T-helper 17 cell (primary cell): ENCODE measurements around the gene UPK1A. TPM values are rescaled to one million over a fixed set of nuclear protein-coding genes. Genes with fewer than 3 reads are reported as not detected.
A peak's percentile ranks its signal among the peaks of the same experiment; 100 is the strongest.
"Not testable (repeated sequence)": the region's sequence is repeated elsewhere in the genome, so short reads cannot be mapped to it uniquely, and the experiment has no call there.

Experiments used
- ATAC-seq: fragments of 150-1000 bp; cut with Tn5 transposase; 2 replicates; pipeline ENCODE4 v1.10.0; 2021; ENCODE audit warnings: mild to moderate bottlenecking, moderate library complexity
- DNase-seq, 3 donors: peaks; one replicate each; pipeline versions ENCODE4 v3.0.0 to v3.0.0-alpha.2; 2020 to 2021
- H3K9me3 ChIP-seq: one replicate; pipeline ENCODE4 v1.7.0; 2013; ENCODE audit warnings: low read length, mild to moderate bottlenecking; ENCODE audit not compliant: control insufficient read depth, poor library complexity, severe bottlenecking
- H3K27ac Mint-ChIP-seq: one replicate; pipeline ENCODE4 v1.8.0; 2022; ENCODE audit warnings: mild to moderate bottlenecking, moderate library complexity, mixed read lengths
- H3K27me3 Mint-ChIP-seq: one replicate; pipeline ENCODE4 v1.8.0; 2022; ENCODE audit warnings: mixed read lengths
- H3K36me3 Mint-ChIP-seq: one replicate; pipeline ENCODE4 v1.8.0; 2022; ENCODE audit warnings: low read depth, mixed read lengths
- H3K4me1 Mint-ChIP-seq: one replicate; pipeline ENCODE4 v1.8.0; 2022; ENCODE audit warnings: mild to moderate bottlenecking, mixed read lengths
- H3K4me3 Mint-ChIP-seq: one replicate; pipeline ENCODE4 v1.8.0; 2022; ENCODE audit warnings: mild to moderate bottlenecking, moderate library complexity, mixed read lengths
- total RNA-seq, 4 donors: library from RNA in 2 of 4; stranded (reverse) in 2 of 4; gene quantifications; one replicate each; pipeline ENCODE4 v1.2.3 and lab custom pipeline; 2022 to 2026

UPK1A gene
- total RNA-seq, 2 donors from 2014 or later = 0.44 TPM; not detected in 1

GRCh38 chr19:35719402-35720162 is 53.3 kb downstream of the UPK1A start:
- H3K9me3 ChIP-seq = no peaks in the 10 kb centered on the region
- Mint-ChIP-seq H3K27ac (peak overlapping the region; percentile 72), H3K4me3 (peak overlapping the region; percentile 87), H3K36me3 (peaks cover 4% of the 10 kb centered on the region), H3K4me1 (peaks cover 31% of the 10 kb centered on the region), H3K27me3 (no peaks in the 10 kb centered on the region)
- ATAC-seq = no peak
- DNase-seq = no peak

- Mint-ChIP-seq H3K27me3 (no peaks in the 10 kb centered on the region), H3K4me3 (peak overlapping the region; percentile 43), H3K27ac (no peak overlapping the region), H3K36me3 (peaks cover 4% of the 10 kb centered on the region), H3K4me1 (peaks cover 27% of the 10 kb centered on the region)
- H3K9me3 ChIP-seq = no peaks in the 10 kb centered on the region
- no peak for ATAC-seq
- no peak for DNase-seq
Observed at GRCh38 chr19:35720163-35720524, 53.8 kb downstream of the UPK1A start.

- ATAC-seq (no peak), DNase-seq (no peak)
- H3K27me3 Mint-ChIP-seq = no peaks in the 10 kb centered on the region
- peaks cover 26% of the 10 kb centered on the region for H3K4me1 Mint-ChIP-seq
- peaks cover 4% of the 10 kb centered on the region for H3K36me3 Mint-ChIP-seq
- no peak overlapping the region for H3K4me3 Mint-ChIP-seq
- H3K9me3 ChIP-seq = no peaks in the 10 kb centered on the region
- no peak overlapping the region for H3K27ac Mint-ChIP-seq
Observed at GRCh38 chr19:35720648-35721047, 54.3 kb downstream of the UPK1A start.

GRCh38 chr19:35721374-35721773 is 55.1 kb downstream of the UPK1A start:
- no peak overlapping the region for H3K27ac Mint-ChIP-seq
- ATAC-seq = no peak

GRCh38 chr19:35722461-35722860 is 56.1 kb downstream of the UPK1A start:
- H3K36me3 Mint-ChIP-seq = peaks cover 7% of the 10 kb centered on the region
- H3K27me3 Mint-ChIP-seq = no peaks in the 10 kb centered on the region
- H3K4me1 Mint-ChIP-seq = peaks cover 17% of the 10 kb centered on the region
- no peak for ATAC-seq
- no peak for DNase-seq
- no peak overlapping the region for H3K4me3 Mint-ChIP-seq
- no peak overlapping the region for H3K27ac Mint-ChIP-seq
- no peaks in the 10 kb centered on the region for H3K9me3 ChIP-seq

More at GRCh38 chr19:35721374-35721773, 55.1 kb downstream of the UPK1A start:
- Mint-ChIP-seq H3K4me3 (no peak overlapping the region), H3K27me3 (no peaks in the 10 kb centered on the region), H3K36me3 (peaks cover 7% of the 10 kb centered on the region), H3K4me1 (peaks cover 22% of the 10 kb centered on the region)
- H3K9me3 ChIP-seq = no peaks in the 10 kb centered on the region
- DNase-seq = no peak

- no peaks in the 10 kb centered on the region for H3K9me3 ChIP-seq
- ATAC-seq = no peak
- no peak for DNase-seq
- no peaks in the 10 kb centered on the region for H3K27me3 Mint-ChIP-seq
- peaks cover 7% of the 10 kb centered on the region for H3K36me3 Mint-ChIP-seq
- H3K4me1 Mint-ChIP-seq = peaks cover 18% of the 10 kb centered on the region
- no peak overlapping the region for H3K4me3 Mint-ChIP-seq
- no peak overlapping the region for H3K27ac Mint-ChIP-seq
Observed at GRCh38 chr19:35722897-35723296, 56.6 kb downstream of the UPK1A start.

- H3K27me3 Mint-ChIP-seq = no peaks in the 10 kb centered on the region
- H3K27ac Mint-ChIP-seq = no peak overlapping the region
- H3K4me1 Mint-ChIP-seq = peaks cover 23% of the 10 kb centered on the region
- peaks cover 7% of the 10 kb centered on the region for H3K36me3 Mint-ChIP-seq
- ATAC-seq = no peak
- DNase-seq = no peak
- H3K9me3 ChIP-seq = no peaks in the 10 kb centered on the region
- no peak overlapping the region for H3K4me3 Mint-ChIP-seq
Observed at GRCh38 chr19:35723671-35724070, 57.4 kb downstream of the UPK1A start.

- peaks cover 22% of the 10 kb centered on the region for H3K4me1 Mint-ChIP-seq
- not testable (repeated sequence) for ATAC-seq
Observed at GRCh38 chr19:35724132-35724531, 57.8 kb downstream of the UPK1A start.

GRCh38 chr19:35724560-35724959 is 58.2 kb downstream of the UPK1A start:
- H3K36me3 Mint-ChIP-seq = peaks cover 7% of the 10 kb centered on the region
- no peaks in the 10 kb centered on the region for H3K9me3 ChIP-seq

More at GRCh38 chr19:35724132-35724531, 57.8 kb downstream of the UPK1A start:
- H3K4me3 Mint-ChIP-seq, H3K9me3 ChIP-seq, H3K36me3 Mint-ChIP-seq, H3K27me3 Mint-ChIP-seq, DNase-seq, H3K27ac Mint-ChIP-seq: not testable (repeated sequence)

GRCh38 chr19:35725216-35725861 is 59.0 kb downstream of the UPK1A start:
- Mint-ChIP-seq H3K36me3 (peaks cover 9% of the 10 kb centered on the region), H3K4me1 (peaks cover 18% of the 10 kb centered on the region), H3K27me3 (no peaks in the 10 kb centered on the region)

More at GRCh38 chr19:35724560-35724959, 58.2 kb downstream of the UPK1A start:
- DNase-seq (no peak), ATAC-seq (no peak)
- Mint-ChIP-seq H3K4me3 (no peak overlapping the region), H3K4me1 (peaks cover 18% of the 10 kb centered on the region), H3K27me3 (no peaks in the 10 kb centered on the region), H3K27ac (no peak overlapping the region)

GRCh38 chr19:35727053-35727955 is 61.0 kb downstream of the UPK1A start:
- Mint-ChIP-seq H3K4me3 (no peak overlapping the region), H3K36me3 (peaks cover 14% of the 10 kb centered on the region), H3K27ac (peak overlapping the region; percentile 80), H3K4me1 (peaks cover 22% of the 10 kb centered on the region), H3K27me3 (no peaks in the 10 kb centered on the region)
- DNase-seq = no peak
- ATAC-seq = no peak
- no peaks in the 10 kb centered on the region for H3K9me3 ChIP-seq

More at GRCh38 chr19:35725216-35725861, 59.0 kb downstream of the UPK1A start:
- no peak overlapping the region for H3K27ac Mint-ChIP-seq
- ATAC-seq = no peak
- no peak overlapping the region for H3K4me3 Mint-ChIP-seq
- H3K9me3 ChIP-seq = no peaks in the 10 kb centered on the region
- no peak for DNase-seq
